ENCODE measurements around the gene SEPTIN5. TPM values are rescaled to one million over a fixed set of nuclear protein-coding genes. Genes with fewer than 3 reads are reported as not detected.

The SEPTIN5 gene
- total and polyA plus RNA-seq, 9 of the 15 experiments (the other 6 are each of a cell fraction or from before 2014, with no cell fraction given) = 0.03 to 195 (median 119) TPM

DNA sequence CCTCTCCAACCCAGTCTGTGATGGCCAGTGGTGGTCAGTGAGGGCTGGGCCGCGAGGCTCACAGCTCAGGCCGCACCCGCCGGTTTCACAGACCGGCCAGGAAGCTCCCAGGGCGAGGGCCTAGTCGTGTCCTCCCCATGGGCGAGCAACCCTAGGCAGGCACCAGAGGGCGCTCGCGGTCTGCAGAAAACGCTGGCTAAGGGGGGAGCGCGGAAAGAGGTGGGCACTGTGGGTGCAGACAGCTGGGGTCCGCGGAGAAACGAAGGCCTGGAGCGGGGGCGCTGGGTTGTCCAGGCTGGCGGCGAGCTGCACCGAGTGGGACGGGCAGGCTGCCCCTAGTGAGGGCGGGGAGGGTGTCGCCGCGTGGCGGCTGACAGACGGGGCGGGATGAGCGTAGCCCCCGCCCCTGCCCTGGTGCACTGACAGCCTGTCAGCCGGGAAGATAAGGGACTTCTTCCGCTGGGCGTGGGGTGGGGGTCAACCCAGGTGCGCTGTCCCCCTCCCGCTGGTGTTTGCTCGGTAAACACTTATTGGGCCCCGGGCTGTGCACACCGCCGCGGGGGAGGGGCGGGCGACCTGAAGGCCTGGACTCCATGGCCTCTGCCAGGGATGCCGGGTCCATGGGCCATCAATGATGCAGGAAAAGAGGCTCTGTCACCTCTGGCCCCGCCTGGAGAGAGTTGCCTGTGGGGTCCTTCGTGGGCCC lies 16.5 kb downstream of the SEPTIN5 start (continued):
- no peak for TF ChIP-seq FOXK1 (CRISPR knock-in tag; IDR thresholded peaks at IDR 0.05; ENCODE audit: borderline replicate concordance)
- no peak for TF ChIP-seq NBN (IDR thresholded peaks at IDR 0.05; ENCODE audit: low read depth)
- no peak for TF ChIP-seq MYBL2 (IDR thresholded peaks at IDR 0.05; ENCODE audit: low read depth)
- TF ChIP-seq MYBL2 (CRISPR knock-in tag; IDR thresholded peaks at IDR 0.05; ENCODE audit: borderline replicate concordance) = no peak
- TF ChIP-seq NCOA2 (IDR thresholded peaks at IDR 0.05; ENCODE audit: partially characterized antibody in 2 of 2) = no peak
- TF ChIP-seq HDGF (IDR thresholded peaks at IDR 0.05) = no peak
- TF ChIP-seq CEBPZ (IDR thresholded peaks at IDR 0.05; ENCODE audit: borderline replicate concordance, low read depth, low read length) = no peak
- no peak for TF ChIP-seq ZFX (CRISPR knock-in tag; IDR thresholded peaks at IDR 0.05)
- no peak for TF ChIP-seq BDP1 (IDR thresholded peaks at IDR 0.05; ENCODE audit: insufficient read depth, insufficient read length)
- TF ChIP-seq ZNF561 (CRISPR knock-in tag; conservative IDR thresholded peaks at IDR 0.05) = no peak; the same call in 1 of the 2 replicates
- TF ChIP-seq CC2D1A (IDR thresholded peaks at IDR 0.05) = peak; percentile 99
- peak; percentile 99 to 100 (median 100) for TF ChIP-seq CTCF (IDR thresholded peaks at IDR 0.05 in 2 of 3, conservative IDR thresholded peaks at IDR 0.05 in 1 of 3; ENCODE audit: insufficient read depth in 2 of 3, low read depth in 1 of 3, low read length in 3 of 3)
- peak; percentile 44; the same call in 1 of the 2 replicates for TF ChIP-seq CBFA2T2 (conservative IDR thresholded peaks at IDR 0.05)
- no peak for TF ChIP-seq ZNF780A (CRISPR knock-in tag; IDR thresholded peaks at IDR 0.05)
- TF ChIP-seq, protein P1, sequence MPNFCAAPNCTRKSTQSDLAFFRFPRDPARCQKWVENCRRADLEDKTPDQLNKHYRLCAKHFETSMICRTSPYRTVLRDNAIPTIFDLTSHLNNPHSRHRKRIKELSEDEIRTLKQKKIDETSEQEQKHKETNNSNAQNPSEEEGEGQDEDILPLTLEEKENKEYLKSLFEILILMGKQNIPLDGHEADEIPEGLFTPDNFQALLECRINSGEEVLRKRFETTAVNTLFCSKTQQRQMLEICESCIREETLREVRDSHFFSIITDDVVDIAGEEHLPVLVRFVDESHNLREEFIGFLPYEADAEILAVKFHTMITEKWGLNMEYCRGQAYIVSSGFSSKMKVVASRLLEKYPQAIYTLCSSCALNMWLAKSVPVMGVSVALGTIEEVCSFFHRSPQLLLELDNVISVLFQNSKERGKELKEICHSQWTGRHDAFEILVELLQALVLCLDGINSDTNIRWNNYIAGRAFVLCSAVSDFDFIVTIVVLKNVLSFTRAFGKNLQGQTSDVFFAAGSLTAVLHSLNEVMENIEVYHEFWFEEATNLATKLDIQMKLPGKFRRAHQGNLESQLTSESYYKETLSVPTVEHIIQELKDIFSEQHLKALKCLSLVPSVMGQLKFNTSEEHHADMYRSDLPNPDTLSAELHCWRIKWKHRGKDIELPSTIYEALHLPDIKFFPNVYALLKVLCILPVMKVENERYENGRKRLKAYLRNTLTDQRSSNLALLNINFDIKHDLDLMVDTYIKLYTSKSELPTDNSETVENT (CRISPR knock-in tag; IDR thresholded peaks at IDR 0.05) = peak; percentile 90
- no peak; the same call in 1 of the 2 replicates for TF ChIP-seq CREB3 (tag; conservative IDR thresholded peaks at IDR 0.05; ENCODE audit: low read depth)
- TF ChIP-seq THRAP3 (IDR thresholded peaks at IDR 0.05; ENCODE audit: borderline replicate concordance) = no peak
- TF ChIP-seq PHF8 (IDR thresholded peaks at IDR 0.05; ENCODE audit: borderline replicate concordance, low read length) = peak; percentile 77; the same call in 1 of the 2 replicates
- TF ChIP-seq FOSL1 (tag; conservative IDR thresholded peaks at IDR 0.05) = no peak
- no peak for TF ChIP-seq SLC30A9 (CRISPR knock-in tag; IDR thresholded peaks at IDR 0.05)
